AG04449 (cell line): ENCODE measurements around the gene PRSS50.

Experiments
- CTCF ChIA-PET: fragments of 350-600 bp; formaldehyde crosslinking; extraction: SDS; loops from one replicate; lab custom pipeline; 2021; ENCODE audit warnings: antibody characterized with exemption; lab: Yijun Ruan, JAX
- POLR2A ChIA-PET: fragments of 400-600, 350-600 bp; formaldehyde crosslinking; extraction: SDS; loops from one replicate; lab custom pipeline; 2020; ENCODE audit warnings: antibody characterized with exemption, inconsistent platforms; lab: Yijun Ruan, JAX
- DNase-seq: peaks from one replicate; pipeline ENCODE4 v3.0.0-alpha.2; 2010; ENCODE audit warnings: low read depth, low spot score
- H3K4me3 ChIP-seq: 2 replicates; pipeline ENCODE4 v1.5.1; 2011; ENCODE audit warnings: low read depth, mild to moderate bottlenecking, control low read depth, low read length
- TF ChIP-seq, protein P1 (sequence below): IDR thresholded peaks from one replicate; pipeline ENCODE4 v1.5.1; 2011; ENCODE audit warnings: mild to moderate bottlenecking, moderate library complexity, low read length, control low read depth, inconsistent platforms; ENCODE audit not compliant: insufficient read depth; ENCODE audit errors: missing control alignments

PRSS50 gene

DNA sequence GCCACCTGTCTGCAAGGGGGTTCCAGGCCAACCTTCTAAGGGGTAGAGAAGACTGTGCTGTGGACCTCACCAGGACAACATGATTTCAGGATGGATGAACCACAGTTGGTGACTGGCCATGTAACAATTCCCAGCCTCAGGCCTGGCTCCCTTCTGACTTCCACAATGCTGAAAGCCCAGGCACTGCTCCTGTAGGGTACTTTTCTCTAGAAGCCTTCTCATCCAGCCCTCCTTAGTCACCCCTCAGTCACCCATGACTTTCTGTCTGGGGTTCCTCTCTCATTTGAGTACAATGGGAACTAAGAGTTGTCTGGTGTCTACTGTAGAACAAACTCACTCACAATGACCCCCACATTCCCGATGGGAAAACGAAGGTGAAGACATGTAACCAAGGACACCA lies 32.8 kb downstream of the PRSS50 start:
- ChIA-PET POLR2A (no interaction called here), CTCF (interaction anchor here (1.5 to 1.8 kb wide), 3 partner anchors 11 to 196 kb away, joined by 3 to 6 read pairs (median 4); no protein-coding TSS in a partner anchor)
- H3K4me3 ChIP-seq, result no peak overlapping the region
- no peak for DNase-seq
- TF ChIP-seq, protein P1, sequence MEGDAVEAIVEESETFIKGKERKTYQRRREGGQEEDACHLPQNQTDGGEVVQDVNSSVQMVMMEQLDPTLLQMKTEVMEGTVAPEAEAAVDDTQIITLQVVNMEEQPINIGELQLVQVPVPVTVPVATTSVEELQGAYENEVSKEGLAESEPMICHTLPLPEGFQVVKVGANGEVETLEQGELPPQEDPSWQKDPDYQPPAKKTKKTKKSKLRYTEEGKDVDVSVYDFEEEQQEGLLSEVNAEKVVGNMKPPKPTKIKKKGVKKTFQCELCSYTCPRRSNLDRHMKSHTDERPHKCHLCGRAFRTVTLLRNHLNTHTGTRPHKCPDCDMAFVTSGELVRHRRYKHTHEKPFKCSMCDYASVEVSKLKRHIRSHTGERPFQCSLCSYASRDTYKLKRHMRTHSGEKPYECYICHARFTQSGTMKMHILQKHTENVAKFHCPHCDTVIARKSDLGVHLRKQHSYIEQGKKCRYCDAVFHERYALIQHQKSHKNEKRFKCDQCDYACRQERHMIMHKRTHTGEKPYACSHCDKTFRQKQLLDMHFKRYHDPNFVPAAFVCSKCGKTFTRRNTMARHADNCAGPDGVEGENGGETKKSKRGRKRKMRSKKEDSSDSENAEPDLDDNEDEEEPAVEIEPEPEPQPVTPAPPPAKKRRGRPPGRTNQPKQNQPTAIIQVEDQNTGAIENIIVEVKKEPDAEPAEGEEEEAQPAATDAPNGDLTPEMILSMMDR, result no peak

DNA sequence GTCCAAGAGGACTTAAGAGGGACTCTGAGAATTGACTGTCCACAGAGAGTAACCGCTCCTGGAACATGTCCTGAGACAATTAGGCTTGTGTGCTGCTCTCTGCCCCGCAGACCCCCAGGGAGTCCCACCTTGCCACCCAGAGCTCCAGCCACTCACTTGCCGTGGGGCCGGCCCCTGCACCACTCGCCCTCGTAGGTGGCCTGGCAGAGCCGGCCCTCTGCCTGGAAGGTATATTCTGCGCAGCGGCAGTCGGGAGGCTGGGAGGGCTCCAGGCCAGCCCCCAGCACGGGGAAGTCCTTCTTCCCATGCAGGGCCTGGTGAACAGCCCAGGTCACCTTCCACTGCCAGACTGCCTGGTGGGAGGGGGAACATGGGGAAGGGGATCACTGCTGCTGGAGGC lies 34.7 kb downstream of the PRSS50 start:
- DNase-seq, result no peak
- TF ChIP-seq, protein P1, result no peak
- ChIA-PET CTCF (interaction anchor here (0.7 to 0.9 kb wide), 2 partner anchors 8 to 194 kb away, joined by 4 to 5 read pairs; no protein-coding TSS in a partner anchor), POLR2A (no interaction called here)
- no peak overlapping the region for H3K4me3 ChIP-seq

DNA sequence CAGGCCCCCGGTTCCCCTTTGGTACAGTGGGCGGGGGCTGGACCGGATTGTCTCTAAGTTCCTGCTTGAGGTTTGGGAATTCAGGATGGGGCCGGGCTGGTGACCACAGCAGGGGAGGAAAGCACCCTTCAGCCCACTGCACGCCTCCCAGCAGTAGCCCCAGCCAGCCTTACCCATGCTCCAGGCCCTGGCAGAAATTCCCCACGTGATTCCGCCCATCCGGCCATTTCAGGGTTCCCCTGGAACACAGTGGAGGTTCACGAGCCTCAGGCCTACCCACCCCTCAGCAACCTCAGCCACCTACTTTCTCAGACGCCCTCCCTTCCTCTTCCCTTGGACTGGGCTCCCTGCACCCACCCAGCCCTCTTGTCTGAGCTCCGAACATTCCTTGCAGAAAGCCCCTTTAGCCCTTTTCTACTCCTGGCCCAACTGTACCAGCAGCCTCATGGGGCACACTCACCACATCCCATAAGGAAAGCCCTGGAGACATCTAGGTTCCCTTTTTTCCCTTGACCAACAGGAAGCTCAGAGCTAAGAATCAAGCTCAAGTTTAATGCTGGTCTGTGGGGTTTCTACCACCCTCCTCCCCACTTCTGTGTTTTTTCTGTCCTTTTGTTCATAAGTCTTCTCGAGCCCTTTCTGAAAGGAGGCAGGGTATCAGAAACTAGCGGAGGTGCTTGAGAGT lies 35.7 kb downstream of the PRSS50 start:
- no peak for DNase-seq
- H3K4me3 ChIP-seq, result no peak overlapping the region
- CTCF ChIA-PET, result interaction anchor here (0.9 to 1.4 kb wide), 2 partner anchors 10 to 193 kb away, joined by 3 to 4 read pairs; no protein-coding TSS in a partner anchor
- TF ChIP-seq, protein P1, result no peak
- POLR2A ChIA-PET, result no interaction called here

DNA sequence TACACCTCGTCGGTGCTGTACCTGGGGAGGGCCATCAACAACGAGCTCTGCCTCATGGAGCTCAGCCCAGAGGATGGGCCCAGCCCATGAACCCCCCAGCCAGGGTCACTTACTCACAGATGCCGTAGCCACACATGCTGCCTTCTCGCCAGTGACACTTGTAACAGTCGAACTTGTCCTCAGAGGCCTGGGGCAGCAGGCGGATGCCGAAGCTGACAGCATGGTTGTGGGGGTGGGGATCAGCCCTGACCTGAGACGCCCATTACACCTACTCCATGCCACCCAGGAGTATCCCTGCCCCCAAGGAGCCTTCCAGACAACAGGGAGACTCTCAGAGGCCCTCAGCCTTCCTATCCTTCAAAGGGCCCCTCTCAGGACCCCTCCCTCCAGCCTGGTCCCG lies 36.3 kb downstream of the PRSS50 start:
- H3K4me3 ChIP-seq, result no peak overlapping the region
- TF ChIP-seq, protein P1, result no peak
- DNase-seq, result no peak
- POLR2A ChIA-PET, result no interaction called here
- CTCF ChIA-PET, result interaction anchor here (1.4 kb wide), 1 partner anchor 9 kb away, joined by 3 read pairs; no protein-coding TSS in a partner anchor

DNA sequence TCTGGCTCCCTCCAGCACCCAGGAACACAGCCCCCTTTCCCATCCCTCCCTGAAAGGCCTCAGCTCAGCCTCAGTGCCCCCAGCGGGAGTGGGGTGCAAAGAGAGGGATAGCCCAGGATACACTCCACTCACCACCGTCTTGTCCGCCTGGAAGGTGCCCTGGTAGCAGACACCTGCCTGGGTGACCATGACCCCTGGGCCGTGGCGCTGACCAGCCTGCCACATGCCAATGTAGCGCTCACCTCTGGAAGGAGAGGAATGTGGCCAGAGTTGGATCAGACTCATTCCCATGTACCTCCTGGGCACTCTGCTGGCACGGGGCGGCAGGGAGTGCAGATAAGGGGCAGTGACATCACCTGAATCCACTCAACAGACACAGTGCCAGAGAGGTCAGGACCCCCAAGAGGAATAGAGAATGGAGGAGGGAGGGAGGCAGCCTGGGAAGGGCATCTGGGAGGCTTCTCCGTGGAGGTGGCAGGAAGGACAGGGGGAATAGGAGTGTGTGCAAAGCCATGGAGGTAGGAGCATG lies 37.3 kb downstream of the PRSS50 start:
- DNase-seq, result no peak
- ChIA-PET POLR2A (no interaction called here), CTCF (no interaction called here)
- TF ChIP-seq, protein P1, result no peak
- H3K4me3 ChIP-seq, result no peak overlapping the region

DNA sequence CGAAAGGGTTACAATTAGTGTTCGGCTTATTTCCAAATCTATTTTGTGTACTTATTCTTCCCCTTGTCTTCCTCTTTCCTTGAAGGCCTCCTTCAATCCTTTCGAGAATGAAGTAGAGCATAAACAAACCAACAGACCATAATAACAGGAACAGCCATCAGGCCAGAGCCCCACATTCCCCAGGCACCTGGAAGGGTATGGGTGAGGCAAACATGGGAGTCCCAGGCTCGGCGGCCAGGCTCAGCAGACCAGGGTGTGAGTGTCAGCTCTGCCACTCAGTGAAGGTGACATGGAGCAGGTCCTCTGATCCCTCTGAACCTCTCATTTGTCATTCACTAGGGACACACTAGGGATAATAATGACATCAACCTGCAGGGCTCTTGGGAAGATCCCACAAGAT lies 38.0 kb downstream of the PRSS50 start:
- ChIA-PET POLR2A (no interaction called here), CTCF (no interaction called here)
- no peak overlapping the region for H3K4me3 ChIP-seq
- DNase-seq, result no peak
- TF ChIP-seq, protein P1, result no peak
